Measurements from ENCODE around the gene MYBPC1.

The MYBPC1 gene

DNA sequence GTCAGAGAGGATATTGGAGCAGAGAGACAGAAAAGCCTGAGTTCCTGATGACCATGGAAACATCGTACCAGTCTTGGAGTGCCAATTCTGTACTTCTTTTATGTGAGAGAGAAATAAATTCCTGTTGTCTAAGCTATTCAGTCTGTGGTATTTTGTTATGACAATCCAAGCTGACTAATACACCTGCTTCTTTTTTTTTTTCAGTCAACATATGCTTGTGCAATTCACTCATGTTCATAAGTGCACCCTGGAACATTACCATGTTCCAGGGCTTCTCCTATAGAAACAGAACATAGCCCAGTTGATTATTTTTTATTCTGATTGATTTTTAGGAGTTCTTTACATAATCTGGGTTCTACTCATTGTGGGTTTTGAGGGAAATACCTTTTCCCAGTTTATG is 100.9 kb downstream of the MYBPC1 start:
- no peak for DNase-seq (ENCODE audit: low spot score)

- DNase-seq (ENCODE audit: low spot score) = peak; percentile 81
These were observed 101.8 kb downstream of the MYBPC1 start for GRCh38 chr12:101696251-101697196.

DNA sequence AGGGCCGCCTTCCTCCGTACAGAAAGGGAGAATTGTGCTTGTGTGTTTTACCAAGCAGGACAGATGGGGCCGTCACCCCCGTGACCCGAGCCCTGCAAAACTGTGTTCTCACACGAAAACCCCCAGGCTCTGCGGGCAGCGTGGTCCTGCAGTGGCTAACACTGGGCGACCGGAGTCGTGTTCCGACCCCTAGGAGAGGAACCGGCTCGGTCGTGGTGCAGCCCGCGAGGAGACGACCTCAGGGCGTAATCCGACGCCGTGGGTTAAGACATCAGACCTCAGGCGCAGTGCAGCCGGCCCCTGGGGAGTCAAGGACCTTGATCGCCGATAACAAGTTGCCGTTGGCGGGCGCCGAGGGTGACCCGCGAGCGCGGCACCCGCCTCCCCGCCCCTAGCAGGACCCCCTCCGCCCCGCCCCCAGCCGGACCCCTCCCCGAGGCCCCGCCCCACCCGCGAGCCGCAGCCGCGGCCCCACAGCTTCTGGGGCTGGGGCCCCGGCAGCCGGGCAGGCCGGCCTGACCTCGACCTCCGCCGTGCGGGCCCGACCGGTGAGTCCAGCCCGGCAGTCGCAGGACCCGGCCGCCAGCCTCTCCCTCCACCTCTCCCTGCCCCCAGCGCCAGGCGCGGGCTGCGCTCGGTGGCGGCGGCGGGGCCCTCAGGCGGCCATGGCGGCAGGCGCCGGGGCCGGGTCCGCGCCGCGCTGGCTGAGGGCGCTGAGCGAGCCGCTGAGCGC is 102.6 kb downstream of the MYBPC1 start, which contains the start of gene CHPT1:
Gene CHPT1, plus strand, starts transcription at position 444 of the 733 bp plus-strand sequence. Its CDS starts 222 bp downstream, at position 666.
- peak; percentile 73 for DNase-seq (ENCODE audit: low spot score)

DNA sequence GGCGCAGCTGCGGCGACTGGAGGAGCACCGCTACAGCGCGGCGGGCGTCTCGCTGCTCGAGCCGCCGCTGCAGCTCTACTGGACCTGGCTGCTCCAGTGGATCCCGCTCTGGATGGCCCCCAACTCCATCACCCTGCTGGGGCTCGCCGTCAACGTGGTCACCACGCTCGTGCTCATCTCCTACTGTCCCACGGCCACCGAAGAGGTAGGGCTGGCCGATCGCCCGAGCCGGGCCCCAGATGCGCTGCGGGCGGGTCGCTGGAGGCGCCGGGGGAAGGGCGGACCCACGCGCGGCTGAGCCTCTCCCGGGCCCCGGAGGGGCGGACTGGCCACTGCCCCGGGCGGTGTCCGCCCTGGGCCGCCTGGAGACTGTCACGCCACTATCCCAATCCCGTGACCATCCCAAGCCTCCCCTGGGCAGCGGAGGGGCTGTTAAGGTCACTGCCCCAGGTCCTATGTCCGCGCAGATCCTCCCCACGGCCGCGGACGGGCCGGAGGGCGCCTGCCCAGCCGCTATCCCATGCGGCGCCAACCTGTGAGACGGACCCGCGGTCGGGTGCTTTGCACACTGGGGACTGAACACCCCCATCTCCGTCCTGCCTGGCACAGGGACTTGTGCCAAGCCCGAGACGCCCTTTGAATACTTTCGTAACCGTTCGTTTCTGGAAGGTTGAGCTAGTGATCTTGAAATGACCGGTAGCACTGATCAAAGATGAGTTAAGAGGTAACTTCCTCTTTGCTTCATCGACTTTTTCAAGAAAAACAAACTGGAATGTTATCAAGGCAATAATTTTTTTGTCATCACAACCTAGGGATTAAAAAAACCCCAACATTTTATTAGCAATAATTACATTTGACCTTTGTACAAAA is 103.4 kb downstream of the MYBPC1 start:
- DNase-seq (ENCODE audit: low spot score) = peak; percentile 50

DNA sequence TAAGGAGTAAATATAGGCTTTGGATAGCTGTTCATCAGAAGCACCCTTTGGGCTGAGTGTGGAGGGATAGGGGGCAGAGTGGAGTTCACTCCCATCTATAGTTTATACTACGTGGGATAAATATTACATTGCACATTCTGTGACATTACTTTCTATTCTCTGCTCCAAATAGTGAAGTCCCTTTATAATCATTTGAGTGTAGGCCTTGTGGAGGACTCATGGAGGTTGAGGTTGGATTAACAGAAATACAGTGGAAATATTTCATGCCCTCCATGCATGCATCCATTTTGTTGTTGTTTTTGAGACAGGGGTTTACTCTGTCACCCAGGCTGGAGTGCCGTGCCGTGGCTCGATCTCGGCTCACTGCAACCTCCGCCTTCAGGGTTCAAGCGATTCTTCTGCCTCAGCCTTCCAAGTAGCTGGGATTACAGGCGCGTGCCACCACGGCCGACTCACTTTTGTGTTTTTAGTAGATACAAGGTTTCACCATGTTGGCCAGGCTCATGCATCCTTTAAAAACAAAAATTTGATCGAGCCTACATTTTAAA is 104.1 kb downstream of the MYBPC1 start:
- no peak for DNase-seq (ENCODE audit: low spot score)

DNA sequence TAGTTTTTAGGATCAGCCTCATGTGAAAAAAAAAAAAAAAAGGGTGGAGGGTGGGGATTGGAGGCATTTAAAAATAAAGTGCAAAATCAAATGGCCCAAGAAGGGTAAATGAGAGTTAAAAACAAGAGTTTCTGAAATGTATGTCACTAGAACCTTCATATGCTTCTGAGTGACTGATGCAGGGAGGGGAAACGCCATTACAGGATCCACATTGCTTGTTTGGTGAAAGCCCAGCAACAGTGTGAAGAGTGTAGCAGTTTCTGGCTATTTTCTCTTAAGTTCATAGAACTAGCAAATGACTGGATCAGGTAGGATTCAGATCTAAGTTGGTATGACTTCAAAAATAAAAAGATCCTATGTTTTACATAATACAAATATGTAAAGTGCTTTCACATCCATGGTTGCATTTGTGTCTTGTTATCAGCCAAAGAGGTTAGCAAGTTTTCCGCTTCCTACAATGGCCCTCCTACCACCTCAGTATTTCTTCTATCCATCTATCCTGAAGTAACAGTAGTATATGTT is 105.6 kb downstream of the MYBPC1 start:
- no peak for DNase-seq (ENCODE audit: low spot score)

- DNase-seq (ENCODE audit: low spot score) = no peak
These were observed 108.7 kb downstream of the MYBPC1 start for GRCh38 chr12:101703487-101703886.

GRCh38 chr12:101706403-101706802 is 111.6 kb downstream of the MYBPC1 start:
- DNase-seq (ENCODE audit: low spot score) = no peak

DNA sequence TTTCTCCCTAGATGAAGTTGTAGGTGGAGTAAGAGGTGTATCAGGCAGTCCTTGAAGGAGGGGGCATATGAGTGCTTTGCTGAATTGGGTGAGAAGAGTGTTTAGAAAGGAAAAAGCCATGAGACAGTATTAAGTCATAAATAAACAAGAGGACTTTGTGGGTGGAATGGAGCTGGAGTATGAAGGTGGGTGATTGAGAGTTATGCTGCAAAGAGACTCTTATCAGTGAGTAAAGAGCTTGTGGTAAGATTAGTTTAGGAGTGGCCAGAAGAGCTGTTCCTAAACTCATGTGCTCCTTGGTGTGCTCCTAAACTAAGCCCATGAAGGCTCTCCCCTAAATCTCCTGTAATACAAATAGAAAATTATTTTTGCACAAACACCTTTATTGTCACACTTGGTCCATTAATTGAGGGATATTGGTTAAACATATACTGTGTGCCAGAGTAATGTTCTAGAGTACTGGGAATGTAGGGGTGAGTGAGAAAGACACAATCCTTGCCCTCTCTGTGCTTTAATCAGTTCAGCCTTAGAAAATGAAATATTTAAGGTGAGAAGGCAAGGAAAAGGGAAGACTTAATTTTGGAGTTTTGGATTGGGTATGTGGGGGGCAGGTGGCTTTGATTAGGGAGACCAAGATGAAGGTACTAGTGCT is 112.5 kb downstream of the MYBPC1 start:
- no peak for DNase-seq (ENCODE audit: low spot score)

GRCh38 chr12:101710288-101710687 is 115.5 kb downstream of the MYBPC1 start:
- no peak for DNase-seq (ENCODE audit: low spot score)

- peak; percentile 19 for DNase-seq (ENCODE audit: low spot score)
These were observed 118.4 kb downstream of the MYBPC1 start for GRCh38 chr12:101713059-101713682.

DNA sequence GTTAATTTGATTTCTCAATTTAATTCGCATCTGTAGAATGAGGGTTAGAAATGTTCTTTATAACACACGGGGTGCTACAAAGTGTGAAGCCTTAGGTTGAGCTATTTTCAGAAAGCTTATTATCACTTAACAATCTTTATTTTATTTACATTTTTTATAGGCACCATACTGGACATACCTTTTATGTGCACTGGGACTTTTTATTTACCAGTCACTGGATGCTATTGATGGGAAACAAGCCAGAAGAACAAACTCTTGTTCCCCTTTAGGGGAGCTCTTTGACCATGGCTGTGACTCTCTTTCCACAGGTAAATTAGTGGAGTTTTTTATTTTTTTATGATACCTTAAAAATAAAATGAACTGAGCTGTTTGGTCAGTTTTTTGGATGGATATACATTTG is 119.2 kb downstream of the MYBPC1 start:
- DNase-seq (ENCODE audit: low spot score) = no peak

DNA sequence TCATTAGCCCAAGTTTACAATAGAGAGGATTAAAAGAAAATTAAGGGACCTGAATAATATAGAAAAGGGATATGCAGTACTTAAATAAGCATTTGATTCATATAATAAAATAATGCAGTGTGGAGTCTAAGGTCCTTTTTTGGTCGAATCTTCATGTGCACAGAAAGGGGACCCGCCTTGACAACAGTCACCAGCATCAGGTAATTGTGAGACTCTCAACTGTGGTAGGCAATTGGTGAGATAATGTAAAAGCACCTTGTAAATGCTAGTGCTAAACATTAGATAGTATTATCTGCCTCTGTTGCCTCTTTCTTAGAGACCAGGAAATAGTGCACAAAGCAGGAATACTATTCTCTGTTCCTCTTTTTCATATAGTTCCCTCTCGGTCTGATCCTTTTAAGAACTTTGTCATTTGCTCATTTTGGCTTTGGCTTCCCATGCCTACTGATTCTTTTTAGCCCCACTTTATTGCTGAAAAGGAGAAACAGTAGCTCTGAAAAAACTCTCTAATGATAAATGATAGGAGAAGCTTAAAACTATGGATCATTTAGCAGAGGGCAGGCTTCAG is 120.2 kb downstream of the MYBPC1 start:
- no peak for DNase-seq (ENCODE audit: low spot score)

- no peak for DNase-seq (ENCODE audit: low spot score)
These were observed 124.8 kb downstream of the MYBPC1 start for GRCh38 chr12:101719566-101719965.

GRCh38 chr12:101720118-101720517 is 125.3 kb downstream of the MYBPC1 start:
- no peak for DNase-seq (ENCODE audit: low spot score)

GRCh38 chr12:101722392-101722791 is 127.6 kb downstream of the MYBPC1 start:
- DNase-seq (ENCODE audit: low spot score) = no peak

GRCh38 chr12:101727098-101727497 is 132.3 kb downstream of the MYBPC1 start:
- no peak for DNase-seq (ENCODE audit: low spot score)

DNA sequence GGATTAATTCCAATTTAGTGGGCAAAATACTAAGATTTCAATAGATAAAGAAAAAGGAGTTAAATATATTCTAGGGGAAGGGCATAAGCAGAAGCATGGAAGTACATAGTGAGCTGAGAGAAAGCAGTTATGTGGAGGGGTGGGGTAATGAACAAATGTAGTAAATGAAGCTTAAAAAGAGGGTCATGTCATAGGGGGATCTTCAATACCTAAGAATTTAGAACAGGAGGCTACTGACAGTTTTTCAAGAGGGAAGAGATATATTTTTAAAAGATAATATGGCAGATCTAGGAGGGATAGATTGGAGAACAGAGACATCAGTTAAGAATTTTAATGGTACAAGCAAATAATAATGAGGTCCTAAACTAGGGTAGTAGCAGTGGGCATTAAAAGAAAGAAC is 135.1 kb downstream of the MYBPC1 start:
- no peak for DNase-seq (ENCODE audit: low spot score)

DNA sequence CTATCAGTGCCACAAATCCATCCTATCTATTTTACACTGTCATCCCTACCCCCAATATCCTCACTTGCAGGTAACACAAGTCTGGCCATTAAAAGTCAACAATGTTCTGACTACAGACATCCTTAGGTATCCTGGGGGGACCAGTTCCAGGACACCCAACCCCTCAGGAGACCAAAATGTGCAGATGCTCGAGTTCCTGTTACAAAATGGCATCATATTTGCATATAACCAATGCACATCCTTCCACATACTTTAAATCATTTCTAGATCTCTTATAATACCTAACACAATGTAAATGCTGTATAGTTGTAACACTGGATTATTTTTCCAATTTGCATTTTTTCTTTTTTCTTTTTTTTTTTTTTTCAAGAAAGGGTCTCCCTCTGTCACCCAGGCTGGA is 137.5 kb downstream of the MYBPC1 start:
- DNase-seq (ENCODE audit: low spot score) = no peak

- DNase-seq (ENCODE audit: low spot score) = no peak
These were observed 138.4 kb downstream of the MYBPC1 start for GRCh38 chr12:101733166-101733565.

Measured in HuH-7.5 (cell line).